NCI-H187 treated with DMSO at 0.1 percent for 48 hours (cell line): Measurements from ENCODE around the gene SEPTIN5.

ENCODE experiments used
- DNase-seq: peaks from one replicate; lab custom pipeline; 2025; lab: John Stamatoyannopoulos, UW

The SEPTIN5 gene

GRCh38 chr22:19761725-19762567 is 47.6 kb downstream of the SEPTIN5 start:
- DNase-seq, result no peak

GRCh38 chr22:19762568-19763457 is 48.5 kb downstream of the SEPTIN5 start:
- DNase-seq, result no peak

DNA sequence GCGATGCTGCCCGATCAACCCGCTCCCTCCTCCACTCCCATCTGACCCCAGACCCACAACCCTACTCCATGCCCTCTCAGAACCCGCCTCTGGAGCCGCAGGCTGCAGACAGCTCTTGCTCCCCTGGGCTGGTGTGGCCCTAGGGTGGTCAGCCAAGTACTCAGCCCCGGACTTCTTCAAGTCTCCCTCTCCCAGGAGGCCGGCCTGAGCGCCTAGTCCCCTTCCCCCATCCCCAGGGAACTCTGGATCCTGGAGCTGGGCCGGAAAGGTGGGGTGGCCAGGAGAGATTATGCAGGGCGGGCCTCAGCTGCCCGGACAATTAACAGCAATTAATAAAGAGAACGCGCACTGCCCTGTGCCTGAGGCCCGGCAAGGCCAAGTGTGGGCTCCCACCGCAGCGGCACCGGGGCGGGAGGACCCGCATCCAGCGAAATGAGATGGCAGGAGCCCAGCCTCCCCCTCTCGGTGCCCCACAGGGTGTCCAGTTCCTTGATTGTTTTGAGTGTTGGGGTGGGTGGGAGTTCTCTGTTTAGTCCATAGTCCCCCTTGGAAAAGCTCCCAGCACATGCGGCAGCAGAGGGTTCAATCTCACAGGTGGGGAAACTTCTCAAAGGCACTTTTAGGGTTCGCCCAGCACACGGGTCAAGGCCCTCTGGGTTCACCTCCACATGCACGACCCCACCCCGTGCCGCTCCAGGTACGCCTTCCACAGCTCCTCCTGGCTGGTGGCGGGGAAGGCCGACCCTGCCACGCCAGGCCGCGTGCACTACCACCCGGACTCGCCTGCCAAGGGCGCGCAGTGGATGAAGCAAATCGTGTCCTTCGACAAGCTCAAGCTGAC is 49.4 kb downstream of the SEPTIN5 start:
- DNase-seq, result no peak

GRCh38 chr22:19764299-19764593 is 49.9 kb downstream of the SEPTIN5 start:
- DNase-seq, result no peak

DNA sequence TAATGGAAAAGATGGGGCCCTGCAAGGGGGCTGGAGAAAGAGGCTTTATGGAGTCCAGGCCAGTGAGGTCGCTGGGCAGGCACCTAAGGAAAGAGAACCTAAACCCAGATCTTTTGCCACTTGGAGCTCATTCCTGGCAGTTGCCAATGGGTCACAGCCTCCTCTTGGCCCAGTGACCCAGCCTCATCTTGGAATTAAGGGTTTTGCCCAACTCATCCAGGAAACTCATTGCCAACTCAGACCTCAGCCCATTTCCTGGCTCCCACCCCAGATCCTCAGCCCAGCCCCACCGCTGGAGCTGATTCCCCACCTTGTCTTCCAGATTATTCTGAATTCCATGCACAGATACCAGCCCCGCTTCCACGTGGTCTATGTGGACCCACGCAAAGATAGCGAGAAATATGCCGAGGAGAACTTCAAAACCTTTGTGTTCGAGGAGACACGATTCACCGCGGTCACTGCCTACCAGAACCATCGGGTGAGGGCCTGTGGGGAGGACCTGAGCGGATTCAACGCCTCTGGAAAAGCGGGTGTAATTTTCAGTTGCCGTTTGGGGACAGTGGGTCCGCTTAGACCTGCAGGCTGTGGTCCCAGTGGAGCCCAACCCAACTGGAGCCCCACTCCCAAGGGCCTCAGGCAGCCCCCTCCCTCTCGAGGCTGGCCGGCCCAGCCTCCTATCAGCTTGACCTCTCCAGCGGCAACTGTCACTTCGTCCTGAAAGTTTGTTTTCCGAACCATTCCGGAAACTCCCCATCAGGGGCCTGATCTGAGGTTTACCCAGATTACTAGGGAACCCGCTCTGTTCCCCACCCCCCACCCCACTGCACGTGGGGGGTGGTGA is 50.6 kb downstream of the SEPTIN5 start:
- no peak for DNase-seq

- no peak for DNase-seq
Observed at GRCh38 chr22:19765477-19766239, 51.4 kb downstream of the SEPTIN5 start.

GRCh38 chr22:19766240-19766510 is 51.9 kb downstream of the SEPTIN5 start:
- DNase-seq, result no peak

DNA sequence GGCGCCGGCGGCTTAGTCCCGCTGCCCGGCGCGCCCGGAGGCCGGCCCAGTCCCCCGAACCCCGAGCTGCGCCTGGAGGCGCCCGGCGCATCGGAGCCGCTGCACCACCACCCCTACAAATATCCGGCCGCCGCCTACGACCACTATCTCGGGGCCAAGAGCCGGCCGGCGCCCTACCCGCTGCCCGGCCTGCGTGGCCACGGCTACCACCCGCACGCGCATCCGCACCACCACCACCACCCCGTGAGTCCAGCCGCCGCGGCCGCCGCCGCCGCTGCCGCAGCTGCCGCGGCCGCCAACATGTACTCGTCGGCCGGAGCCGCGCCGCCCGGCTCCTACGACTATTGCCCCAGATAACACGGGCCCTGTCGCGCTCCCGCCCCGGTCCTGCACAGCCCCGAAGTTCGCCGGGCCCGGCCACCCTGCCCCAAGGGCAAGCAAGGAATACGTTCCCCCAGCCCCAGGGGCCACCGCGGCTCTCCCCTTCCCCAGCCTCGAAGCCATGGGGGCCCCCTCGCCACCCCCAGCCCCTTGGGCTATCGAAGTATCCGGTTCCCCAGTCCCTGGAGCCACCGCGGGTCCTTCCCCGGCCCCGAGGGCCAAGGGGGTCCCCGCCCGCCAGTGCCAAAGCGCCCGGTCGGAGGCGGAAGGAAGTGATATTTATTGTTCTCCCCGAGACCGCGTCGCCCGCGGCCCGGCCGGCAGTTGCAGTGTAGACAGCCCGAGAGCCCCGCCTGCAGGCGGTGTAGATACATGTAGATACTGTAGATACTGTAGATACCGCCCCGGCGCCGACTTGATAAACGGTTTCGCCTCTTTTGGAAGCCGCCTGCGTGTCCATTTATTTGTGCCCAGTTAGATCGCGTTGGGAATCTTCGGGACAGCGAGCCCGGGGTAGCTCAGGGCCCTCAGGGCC is 52.5 kb downstream of the SEPTIN5 start:
- no peak for DNase-seq

DNA sequence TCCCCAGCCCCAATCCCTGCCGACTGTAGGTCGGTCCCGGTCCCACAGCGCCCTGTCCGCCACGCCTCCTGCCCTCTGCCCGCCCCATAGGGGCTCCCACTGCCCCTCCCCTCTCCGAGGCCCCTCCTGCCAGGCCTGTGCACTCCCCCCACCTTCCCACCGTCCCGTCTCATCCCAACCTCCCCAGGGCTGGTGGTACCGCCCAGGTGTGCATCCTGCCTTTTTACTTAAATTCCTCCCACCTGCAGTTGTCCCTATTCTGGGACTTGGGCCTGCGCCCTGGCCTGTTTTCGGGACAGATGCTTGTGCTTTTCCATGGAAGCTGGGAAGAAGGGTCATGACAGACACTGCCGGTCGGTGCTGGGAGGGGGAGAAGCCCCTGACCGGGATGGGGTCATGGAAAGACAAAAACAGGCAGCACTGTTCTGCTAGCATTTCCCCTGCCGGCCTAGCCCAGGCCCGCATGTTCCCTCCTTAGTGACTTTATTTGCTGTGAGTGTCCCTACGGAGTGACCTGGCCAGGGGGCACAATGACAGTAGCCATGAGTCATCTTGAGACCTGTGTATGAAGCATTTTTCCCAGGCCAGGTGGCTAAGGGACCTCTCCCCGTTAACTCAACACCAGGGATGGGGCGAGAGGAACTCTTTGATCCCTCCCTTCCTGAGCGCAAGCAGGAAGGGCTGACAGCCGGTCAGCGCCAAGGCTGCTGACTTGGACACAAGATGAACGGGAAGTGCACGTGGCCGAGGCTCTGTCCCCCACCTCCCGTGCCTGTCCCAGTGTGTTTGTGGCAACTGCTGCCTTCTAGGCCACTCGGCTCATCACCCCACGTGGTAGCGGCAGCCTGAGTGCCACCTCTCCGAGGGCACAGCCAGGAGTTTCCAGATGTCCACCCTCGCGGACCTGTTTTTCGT is 53.4 kb downstream of the SEPTIN5 start:
- DNase-seq, result no peak

DNA sequence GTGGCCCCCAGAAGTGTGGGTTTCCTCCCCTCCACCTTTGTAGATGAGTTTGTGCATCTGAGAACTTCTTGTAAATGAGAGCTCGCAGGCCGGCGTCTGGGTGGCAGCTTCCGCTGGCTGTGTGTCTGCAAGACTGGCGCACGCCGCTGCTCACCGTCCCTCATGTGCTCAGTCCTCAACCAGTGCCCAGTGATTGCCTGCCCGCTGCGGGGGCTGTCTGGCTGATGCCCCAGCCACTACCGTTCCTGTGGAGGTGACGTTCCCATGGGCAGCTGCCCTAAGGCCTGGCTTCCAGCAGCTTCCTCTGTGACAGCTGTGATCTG is 55.1 kb downstream of the SEPTIN5 start:
- no peak for DNase-seq

- no peak for DNase-seq
Observed at GRCh38 chr22:19770349-19771220, 56.3 kb downstream of the SEPTIN5 start.

DNA sequence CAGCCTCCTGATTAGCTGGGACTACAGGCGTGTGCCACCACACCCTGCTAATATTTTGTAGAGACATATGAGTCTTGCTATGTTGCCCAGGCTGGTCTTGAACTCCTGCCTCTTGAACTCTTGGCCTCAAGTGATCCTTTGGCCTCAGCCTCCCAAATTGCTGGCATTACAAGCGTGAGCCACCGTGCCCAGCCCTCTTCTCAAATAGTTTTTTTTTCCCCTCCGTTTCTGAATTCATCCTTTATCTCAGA is 58.0 kb downstream of the SEPTIN5 start:
- DNase-seq, result no peak
